HUES48 (cell line): ENCODE results near the gene RNASE9.

Experiments used
- H3K27ac ChIP-seq: one replicate; pipeline ENCODE4 v1.7.0; 2013; ENCODE audit warnings: low read depth, low read length, inconsistent platforms
- H3K27me3 ChIP-seq: 2 replicates; pipeline ENCODE4 v1.6.1; 2013; ENCODE audit warnings: mild to moderate bottlenecking, low read length; ENCODE audit not compliant: control insufficient read depth, insufficient read depth
- H3K36me3 ChIP-seq: 2 replicates; pipeline ENCODE4 v1.6.1; 2013; ENCODE audit warnings: low read length; ENCODE audit not compliant: control insufficient read depth, insufficient read depth
- H3K4me1 ChIP-seq: 2 replicates; pipeline ENCODE4 v1.6.1; 2013; ENCODE audit warnings: mild to moderate bottlenecking, low read length; ENCODE audit not compliant: control insufficient read depth, insufficient read depth
- H3K4me3 ChIP-seq: 2 replicates; pipeline ENCODE4 v1.5.1; 2013; ENCODE audit warnings: mild to moderate bottlenecking, low read depth, low read length
- H3K9ac ChIP-seq: 2 replicates; pipeline ENCODE4 v1.6.1; 2013; ENCODE audit warnings: mild to moderate bottlenecking, low read depth, low read length, moderate library complexity
- H3K9me3 ChIP-seq: 2 replicates; pipeline ENCODE4 v1.6.1; 2013; ENCODE audit warnings: low read length; ENCODE audit not compliant: control insufficient read depth, insufficient read depth

Gene RNASE9

DNA sequence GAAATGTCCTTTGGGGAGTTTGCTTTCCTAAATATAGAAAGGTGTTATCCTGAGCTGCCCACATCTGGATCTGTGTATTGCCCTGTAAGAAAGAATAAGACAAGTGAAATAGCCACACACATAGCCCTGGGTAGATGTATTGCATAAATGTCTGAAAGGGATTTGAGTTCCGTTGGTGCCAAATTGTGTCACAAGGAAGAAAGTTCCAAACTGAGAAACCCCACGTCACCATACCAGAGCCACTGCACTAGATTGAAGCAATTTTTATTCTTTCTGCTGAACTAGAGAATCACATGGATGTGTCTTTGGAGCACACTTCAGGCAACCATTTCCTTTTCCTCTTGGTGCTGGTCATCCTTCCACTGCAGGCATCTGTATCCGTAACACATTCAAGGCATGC, 5.0 kb downstream of the RNASE9 start:
- no peak overlapping the region for H3K27ac ChIP-seq
- no peak overlapping the region for H3K9ac ChIP-seq
- no peak overlapping the region for H3K4me3 ChIP-seq
- H3K4me1 ChIP-seq = peaks cover 50% of the 10 kb centered on the region
- H3K9me3 ChIP-seq = no peaks in the 10 kb centered on the region
- H3K36me3 ChIP-seq = no peaks in the 10 kb centered on the region
- no peaks in the 10 kb centered on the region for H3K27me3 ChIP-seq

DNA sequence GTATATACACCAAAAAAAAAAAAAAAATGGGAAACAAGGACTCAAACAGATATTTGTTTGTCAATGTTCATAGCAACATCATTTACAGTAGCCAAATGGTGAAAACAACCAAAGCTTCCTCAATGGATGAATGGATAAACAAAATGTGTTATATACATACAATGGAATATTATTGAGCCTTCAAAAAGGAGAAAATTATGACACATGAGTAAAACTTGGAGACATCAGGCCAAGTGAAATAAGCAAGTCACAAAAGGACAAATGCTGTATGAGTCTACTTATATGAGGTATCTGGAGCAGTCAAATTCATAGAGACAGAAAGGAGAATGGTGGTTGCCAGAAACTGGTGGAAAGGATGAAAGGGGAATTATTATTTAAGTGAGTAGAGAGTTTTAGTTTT, 7.8 kb downstream of the RNASE9 start:
- Histone ChIP-seq H3K9ac (no peak overlapping the region), H3K4me3 (no peak overlapping the region), H3K4me1 (peaks cover 22% of the 10 kb centered on the region), H3K27me3 (no peaks in the 10 kb centered on the region), H3K27ac (no peak overlapping the region), H3K36me3 (no peaks in the 10 kb centered on the region), H3K9me3 (no peaks in the 10 kb centered on the region)

DNA sequence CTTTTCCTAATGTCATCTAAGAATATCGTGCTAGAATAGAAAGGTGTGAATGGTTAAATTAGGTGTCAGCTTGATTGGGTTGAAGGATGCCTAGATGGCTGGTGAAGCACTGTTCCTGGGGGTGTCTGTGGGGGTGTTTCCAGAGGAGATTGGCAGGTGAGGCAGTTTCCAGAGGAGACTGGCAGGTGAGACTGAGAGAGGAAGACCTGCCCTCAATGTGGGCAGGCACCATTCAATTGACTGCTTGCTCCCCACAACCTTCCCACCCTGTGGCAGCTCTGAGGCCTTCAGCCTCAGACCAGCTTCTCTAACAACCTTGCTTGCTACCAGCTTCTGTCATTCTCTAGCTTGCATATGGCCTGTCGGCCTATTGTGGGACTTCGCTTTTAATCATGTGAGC, 9.2 kb downstream of the RNASE9 start:
- H3K27me3 ChIP-seq = no peaks in the 10 kb centered on the region
- peaks cover 9% of the 10 kb centered on the region; the same call in 1 of the 2 replicates for H3K4me1 ChIP-seq
- no peaks in the 10 kb centered on the region for H3K9me3 ChIP-seq
- no peak overlapping the region for H3K9ac ChIP-seq
- H3K27ac ChIP-seq = no peak overlapping the region
- no peak overlapping the region for H3K4me3 ChIP-seq
- H3K36me3 ChIP-seq = no peaks in the 10 kb centered on the region

DNA sequence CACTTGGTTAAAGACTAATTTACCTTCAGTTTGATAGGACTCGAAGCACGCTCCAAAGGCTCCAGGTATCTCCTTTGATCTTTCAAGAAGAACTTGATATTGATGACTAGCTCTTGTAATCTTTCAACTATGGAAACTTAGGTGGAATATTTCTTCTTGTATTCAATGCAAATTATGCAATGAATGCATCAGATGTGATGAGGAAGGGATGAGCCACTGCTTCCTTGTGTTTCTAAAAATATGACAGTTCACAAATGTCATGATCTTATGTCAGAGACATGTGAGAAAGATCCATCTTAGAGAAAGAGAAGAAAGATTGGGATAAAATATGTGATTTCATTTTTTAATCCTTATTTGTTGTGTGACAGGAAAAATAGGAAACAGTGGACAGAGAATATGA, 9.9 kb downstream of the RNASE9 start:
- H3K9me3 ChIP-seq = no peaks in the 10 kb centered on the region
- no peak overlapping the region for H3K4me3 ChIP-seq

GRCh38 chr14:20548414-20549158, 12.3 kb downstream of the RNASE9 start:
- no peak overlapping the region for H3K4me3 ChIP-seq
- no peaks in the 10 kb centered on the region for H3K36me3 ChIP-seq
- no peaks in the 10 kb centered on the region for H3K27me3 ChIP-seq
- H3K27ac ChIP-seq = no peak overlapping the region
- no peak overlapping the region for H3K9ac ChIP-seq
- no peaks in the 10 kb centered on the region for H3K9me3 ChIP-seq
- H3K4me1 ChIP-seq = no peaks in the 10 kb centered on the region

More for the DNA sequence above, 9.9 kb downstream of the RNASE9 start:
- H3K27ac ChIP-seq = no peak overlapping the region
- H3K4me1 ChIP-seq = peaks cover 2% of the 10 kb centered on the region; the same call in 1 of the 2 replicates
- no peak overlapping the region for H3K9ac ChIP-seq
- no peaks in the 10 kb centered on the region for H3K36me3 ChIP-seq
- no peaks in the 10 kb centered on the region for H3K27me3 ChIP-seq

DNA sequence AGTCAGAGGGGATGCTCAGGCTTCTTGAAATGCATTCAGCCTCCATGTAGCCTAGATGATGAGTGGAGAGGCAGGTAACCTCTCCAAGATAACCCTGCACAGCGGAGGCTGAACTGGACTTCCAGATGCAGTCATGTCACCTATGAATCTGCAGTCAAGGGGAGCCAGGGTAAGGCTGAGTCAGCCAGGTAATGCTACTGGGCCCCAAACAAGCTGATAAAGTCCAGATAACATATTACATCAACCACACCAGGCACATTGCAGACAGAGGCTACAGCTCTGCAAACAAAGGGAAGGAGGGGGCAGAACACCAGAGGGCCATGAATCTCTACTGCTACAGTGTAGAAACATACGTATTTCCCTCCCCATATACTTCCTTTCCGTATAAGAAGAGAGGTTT, 14.0 kb downstream of the RNASE9 start:
- Histone ChIP-seq H3K27ac (no peak overlapping the region), H3K36me3 (no peaks in the 10 kb centered on the region), H3K4me1 (no peaks in the 10 kb centered on the region), H3K9me3 (no peaks in the 10 kb centered on the region), H3K27me3 (no peaks in the 10 kb centered on the region), H3K9ac (no peak overlapping the region), H3K4me3 (no peak overlapping the region)

- Histone ChIP-seq H3K4me3 (no peak overlapping the region), H3K9me3 (no peaks in the 10 kb centered on the region), H3K27ac (no peak overlapping the region), H3K36me3 (no peaks in the 10 kb centered on the region), H3K4me1 (no peaks in the 10 kb centered on the region), H3K27me3 (no peaks in the 10 kb centered on the region), H3K9ac (no peak overlapping the region)
Measured at GRCh38 chr14:20539906-20540305, 20.9 kb downstream of the RNASE9 start.

GRCh38 chr14:20530771-20531571, 29.9 kb downstream of the RNASE9 start:
- peaks cover 3% of the 10 kb centered on the region; the same call in 1 of the 2 replicates for H3K4me1 ChIP-seq
- H3K4me3 ChIP-seq = no peak overlapping the region
- no peaks in the 10 kb centered on the region for H3K9me3 ChIP-seq

GRCh38 chr14:20529806-20530205, 31.0 kb downstream of the RNASE9 start:
- Histone ChIP-seq H3K4me1 (peaks cover 3% of the 10 kb centered on the region; the same call in 1 of the 2 replicates), H3K36me3 (no peaks in the 10 kb centered on the region), H3K9ac (no peak overlapping the region)

More at GRCh38 chr14:20530771-20531571, 29.9 kb downstream of the RNASE9 start:
- Histone ChIP-seq H3K9ac (no peak overlapping the region), H3K27me3 (no peaks in the 10 kb centered on the region), H3K27ac (no peak overlapping the region), H3K36me3 (no peaks in the 10 kb centered on the region)

DNA sequence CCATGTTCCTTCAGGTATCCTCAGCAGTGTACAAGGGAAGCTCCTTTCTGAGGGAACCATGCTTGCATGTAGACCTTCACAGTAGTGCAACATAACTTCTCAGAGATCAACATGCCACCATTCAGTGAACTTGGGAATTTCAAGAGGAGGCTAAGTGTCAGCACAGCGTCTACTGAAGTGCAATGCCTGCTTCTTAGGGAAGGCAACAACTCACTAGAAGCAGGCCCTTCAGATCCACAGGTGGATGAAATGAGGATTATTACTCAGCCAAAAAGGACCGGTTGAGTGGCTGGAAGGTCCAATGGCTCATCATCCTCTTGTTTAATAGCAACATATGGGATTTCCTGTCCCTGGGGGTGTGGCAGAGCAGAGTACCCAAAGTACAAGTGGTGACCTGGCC, 36.8 kb downstream of the RNASE9 start:
- no peaks in the 10 kb centered on the region for H3K9me3 ChIP-seq
- H3K4me3 ChIP-seq = no peak overlapping the region
- no peaks in the 10 kb centered on the region for H3K27me3 ChIP-seq
- no peaks in the 10 kb centered on the region for H3K4me1 ChIP-seq
- no peaks in the 10 kb centered on the region for H3K36me3 ChIP-seq
- H3K9ac ChIP-seq = no peak overlapping the region
- H3K27ac ChIP-seq = no peak overlapping the region

More at GRCh38 chr14:20529806-20530205, 31.0 kb downstream of the RNASE9 start:
- Histone ChIP-seq H3K9me3 (no peaks in the 10 kb centered on the region), H3K4me3 (no peak overlapping the region), H3K27ac (no peak overlapping the region), H3K27me3 (no peaks in the 10 kb centered on the region)

DNA sequence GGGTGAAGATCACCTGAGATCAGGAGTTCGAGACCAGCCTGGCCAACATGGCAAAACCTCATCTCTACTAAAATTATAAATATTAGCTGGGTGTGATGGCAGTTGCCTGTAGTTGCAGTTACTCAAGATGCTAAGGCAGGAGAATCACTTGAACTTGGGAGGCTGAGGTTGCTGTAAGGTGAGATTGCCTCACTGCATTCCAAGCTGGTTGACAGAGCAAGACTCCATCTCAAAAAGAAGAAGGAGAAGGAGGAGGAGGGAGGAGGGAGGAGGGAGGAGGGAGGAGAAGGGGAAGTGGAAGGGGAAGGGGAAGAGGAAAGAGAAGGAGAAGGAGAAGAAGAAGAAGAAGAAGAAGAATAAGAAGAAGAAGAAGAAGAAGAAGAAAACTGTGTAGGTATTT, 38.5 kb downstream of the RNASE9 start:
- Histone ChIP-seq H3K9me3 (no peaks in the 10 kb centered on the region), H3K4me3 (no peak overlapping the region), H3K9ac (no peak overlapping the region), H3K4me1 (no peaks in the 10 kb centered on the region), H3K36me3 (no peaks in the 10 kb centered on the region), H3K27ac (no peak overlapping the region), H3K27me3 (no peaks in the 10 kb centered on the region)
